ENCODE measurements around the gene SLC31A2. TPM values are rescaled to one million over a fixed set of nuclear protein-coding genes. Genes with fewer than 3 reads are reported as not detected.

The SLC31A2 gene
- polyA plus RNA-seq, 3 donors, result 82.9 to 247 (median 188) TPM

- H3K79me2 ChIP-seq (ENCODE audit: insufficient read depth, low read length), result no peaks in the 10 kb centered on the region
- peaks cover 5% of the 10 kb centered on the region in 2 donors for H3K27me3 ChIP-seq (ENCODE audit: control insufficient read depth in 2 of 2, insufficient read depth in 2 of 2, low read length in 2 of 2)
- no peak for TF ChIP-seq CTCF (IDR thresholded peaks at IDR 0.05)
- no peak overlapping the region for H2AFZ ChIP-seq (ENCODE audit: insufficient read depth, low read depth, low read length, poor library complexity, severe bottlenecking)
- no peaks in the 10 kb centered on the region for H3K36me3 ChIP-seq (replicated peaks in 1 of 2; ENCODE audit: control insufficient read depth in 1 of 2, insufficient read depth in 2 of 2, low read length in 2 of 2)
- Mint-ChIP-seq H3K27ac (peak overlapping the region in 6 of 7 donors; percentile 38 to 82 (median 72)), H3K4me3 (peak overlapping the region in 1 of 2 donors; percentile 56), H3K4me1 (peaks cover 35% of the 10 kb centered on the region), H3K9me3 (peaks cover 0 to 4% (median 0%) of the 10 kb centered on the region in 7 donors), H3K36me3 (no peaks in the 10 kb centered on the region), H3K27me3 (ENCODE audit: low read depth in 3 of 3) (peaks cover 3 to 20% (median 10%) of the 10 kb centered on the region in 3 donors)
- H3K4me2 ChIP-seq (replicated peaks; ENCODE audit: extremely low read depth, low read length, poor library complexity, severe bottlenecking), result peak overlapping the region; percentile 8
- H3K27ac ChIP-seq (ENCODE audit: low read depth in 1 of 2, low read length in 2 of 2), result peak overlapping the region in 1 of 2 donors; percentile 6
- H3K4me3 ChIP-seq (replicated peaks in 1 of 3; ENCODE audit: low read depth in 2 of 3, low read length in 3 of 3), result no peak overlapping the region
- 0% methylated on average over 1 of the region's 4 CpGs for WGBS (ENCODE audit: insufficient coverage)
- H4K20me1 ChIP-seq (ENCODE audit: insufficient read depth, low read length), result no peaks in the 10 kb centered on the region
- peaks cover 13 to 16% of the 10 kb centered on the region in 2 donors for H3K4me1 ChIP-seq (ENCODE audit: control insufficient read depth in 1 of 2, insufficient read depth in 2 of 2, low read length in 2 of 2)
- no peaks in the 10 kb centered on the region for H3K9me3 ChIP-seq (replicated peaks in 1 of 2; ENCODE audit: control insufficient read depth in 1 of 2, insufficient read depth in 1 of 2, low read length in 2 of 2)
- no peak overlapping the region for H3K9ac ChIP-seq (ENCODE audit: insufficient read depth, low read length, poor library complexity, severe bottlenecking)
- peak; percentile 37 to 57 (median 54) for DNase-seq
- intact Hi-C loops (cut with micrococcal nuclease), result no loop called here
Observed at GRCh38 chr9:113125386-113126035, 25.3 kb upstream of the SLC31A2 start.

DNA sequence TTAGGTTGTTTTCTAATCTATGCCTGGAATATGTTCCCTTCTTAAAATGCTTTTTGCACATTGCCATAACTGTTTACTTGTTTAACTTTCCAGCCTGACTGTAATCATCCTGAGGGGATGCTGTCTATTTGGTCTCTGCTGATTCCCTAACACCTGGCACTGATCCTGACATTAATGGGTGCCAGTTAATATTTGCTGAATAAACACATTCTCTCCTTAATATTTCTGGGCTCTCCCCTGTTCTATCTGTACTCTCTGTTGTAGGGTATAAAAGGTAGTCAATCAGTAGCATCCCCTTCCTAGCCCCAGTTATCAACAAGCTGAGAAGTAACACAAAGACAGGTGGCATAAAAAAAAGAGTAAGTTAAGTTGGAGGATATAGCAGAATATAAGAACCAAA, 21.3 kb upstream of the SLC31A2 start:
- Histone ChIP-seq H3K4me2 (replicated peaks; ENCODE audit: extremely low read depth, low read length, poor library complexity, severe bottlenecking) (no peak overlapping the region), H3K27ac (ENCODE audit: low read depth in 1 of 2, low read length in 2 of 2) (no peak overlapping the region), H3K4me1 (ENCODE audit: control insufficient read depth in 1 of 2, insufficient read depth in 2 of 2, low read length in 2 of 2) (peaks cover 10 to 21% of the 10 kb centered on the region in 2 donors), H2AFZ (ENCODE audit: insufficient read depth, low read depth, low read length, poor library complexity, severe bottlenecking) (no peak overlapping the region), H3K36me3 (replicated peaks in 1 of 2; ENCODE audit: control insufficient read depth in 1 of 2, insufficient read depth in 2 of 2, low read length in 2 of 2) (no peaks in the 10 kb centered on the region), H3K9me3 (replicated peaks in 1 of 2; ENCODE audit: control insufficient read depth in 1 of 2, insufficient read depth in 1 of 2, low read length in 2 of 2) (no peaks in the 10 kb centered on the region), H3K9ac (ENCODE audit: insufficient read depth, low read length, poor library complexity, severe bottlenecking) (no peak overlapping the region), H3K4me3 (replicated peaks in 1 of 3; ENCODE audit: low read depth in 2 of 3, low read length in 3 of 3) (no peak overlapping the region), H3K27me3 (ENCODE audit: control insufficient read depth in 2 of 2, insufficient read depth in 2 of 2, low read length in 2 of 2) (peaks cover 5% of the 10 kb centered on the region in 2 donors), H3K79me2 (ENCODE audit: insufficient read depth, low read length) (no peaks in the 10 kb centered on the region), H4K20me1 (ENCODE audit: insufficient read depth, low read length) (no peaks in the 10 kb centered on the region)
- H3K27me3 Mint-ChIP-seq (ENCODE audit: low read depth in 3 of 3), result peaks cover 0 to 32% (median 8%) of the 10 kb centered on the region in 3 donors
- DNase-seq, result no peak
- H3K4me1 Mint-ChIP-seq, result peaks cover 44% of the 10 kb centered on the region
- no peak overlapping the region for H3K27ac Mint-ChIP-seq
- TF ChIP-seq CTCF (IDR thresholded peaks at IDR 0.05), result no peak
- H3K4me3 Mint-ChIP-seq, result no peak overlapping the region
- no peaks in the 10 kb centered on the region for H3K36me3 Mint-ChIP-seq
- intact Hi-C loops (cut with micrococcal nuclease), result no loop called here
- H3K9me3 Mint-ChIP-seq, result peaks cover 0 to 4% (median 0%) of the 10 kb centered on the region in 7 donors

All from CD14-positive monocyte (primary cell).